HepG2 (cell line): ENCODE measurements around the gene SLC31A2. TPM values are rescaled to one million over a fixed set of nuclear protein-coding genes. Genes with fewer than 3 reads are reported as not detected.
A peak's percentile ranks its signal among the peaks of the same experiment; 100 is the strongest.

Experiments used
- AFF4 ChIP-seq: sonication (generic); formaldehyde crosslinking; IDR thresholded peaks from 2 replicates; pipeline ENCODE4 v1.4.0; 2020; ENCODE audit warnings: missing genetic modification reagents
- ATF3 ChIP-seq: sonication (generic); formaldehyde crosslinking; IDR thresholded peaks from 2 replicates; pipeline ENCODE4 v1.4.0; 2020; ENCODE audit warnings: missing genetic modification reagents
- CEBPG ChIP-seq: IDR thresholded peaks from 2 replicates; pipeline ENCODE4 v1.6.1; 2016
- DR1 ChIP-seq: sonication (generic); formaldehyde crosslinking; IDR thresholded peaks from 2 replicates; pipeline ENCODE4 v1.8.0; 2021; ENCODE audit warnings: mild to moderate bottlenecking, missing genetic modification reagents, inconsistent platforms
- ELF3 ChIP-seq: IDR thresholded peaks from 2 replicates; pipeline ENCODE4 v1.6.1; 2016; ENCODE audit warnings: missing genetic modification reagents, missing compliant biosample characterization
- EP300 ChIP-seq, 3 experiments: sonication (generic) in 1 of 3; formaldehyde crosslinking in 1 of 3; IDR thresholded peaks; 2 replicates each; pipeline versions ENCODE4 v1.5.1 to v1.6.1; 2011 to 2020; ENCODE audit warnings: low read depth in 2 of 3, low read length in 2 of 3, borderline replicate concordance in 1 of 3, improper control_type of control experiment in 1 of 3, mild to moderate bottlenecking in 1 of 3, missing genetic modification reagents in 1 of 3, moderate library complexity in 1 of 3
- GMEB2 ChIP-seq: IDR thresholded peaks from 2 replicates; pipeline ENCODE4 v1.6.1; 2016; ENCODE audit warnings: missing biosample characterization, missing genetic modification reagents, low read depth
- GPBP1L1 ChIP-seq: sonication (generic); formaldehyde crosslinking; IDR thresholded peaks from 2 replicates; pipeline ENCODE4 v1.5.0; 2020; ENCODE audit warnings: mild to moderate bottlenecking, missing genetic modification reagents
- HOXA3 ChIP-seq: sonication (generic); formaldehyde crosslinking; IDR thresholded peaks from 2 replicates; pipeline ENCODE4 v1.5.0; 2020; ENCODE audit warnings: missing genetic modification reagents
- IRX3 ChIP-seq: sonication (generic); formaldehyde crosslinking; IDR thresholded peaks from 2 replicates; pipeline ENCODE4 v1.8.1; 2023; ENCODE audit warnings: mild to moderate bottlenecking, low read depth, missing genetic modification reagents, borderline replicate concordance
- TFAP4 ChIP-seq: sonication (generic); IDR thresholded peaks from 2 replicates; pipeline ENCODE4 v1.6.1; 2016; ENCODE audit warnings: low read depth, borderline replicate concordance
- ZBTB21 ChIP-seq: sonication (generic); formaldehyde crosslinking; IDR thresholded peaks from 2 replicates; pipeline ENCODE4 v1.4.0; 2020; ENCODE audit warnings: missing genetic modification reagents
- ZNF3 ChIP-seq: IDR thresholded peaks from 2 replicates; pipeline ENCODE4 v1.7.0; 2017; ENCODE audit warnings: inconsistent platforms
- ZNF331 ChIP-seq: sonication (generic); formaldehyde crosslinking; IDR thresholded peaks from 2 replicates; pipeline ENCODE4 v1.4.0; 2020; ENCODE audit warnings: missing genetic modification reagents
- ZNF446 ChIP-seq: sonication (generic); formaldehyde crosslinking; IDR thresholded peaks from 2 replicates; pipeline ENCODE4 v1.5.0; 2020; ENCODE audit warnings: mild to moderate bottlenecking, missing genetic modification reagents
- ZNF557 ChIP-seq: sonication (generic); formaldehyde crosslinking; IDR thresholded peaks from 2 replicates; pipeline ENCODE4 v1.4.0; 2020; ENCODE audit warnings: missing genetic modification reagents
- ZNF75D ChIP-seq: sonication (generic); formaldehyde crosslinking; IDR thresholded peaks from 2 replicates; pipeline ENCODE4 v1.8.1; 2023; ENCODE audit warnings: missing genetic modification reagents, mild to moderate bottlenecking, borderline replicate concordance
- polyA plus RNA-seq, 8 experiments: library from polyadenylated mRNA; depleted of rRNA in 3 of 8; stranded (reverse) in 7 of 8; unstranded in 1 of 8; fragments of >200 nt; fragmentation: Illumina TruSeq in 4 of 8; extraction: Trizol in 4 of 8; gene quantifications; 2 replicates each; pipeline versions ENCODE4 v1.2.1 to v1.2.3, GENCODE V29; 2011 to 2016; ENCODE audit warnings: low read depth in 4 of 8, missing spikeins in 1 of 8, mixed read lengths in 1 of 8; ENCODE audit not compliant: insufficient read depth in 1 of 8
- total RNA-seq, 5 experiments: library from RNA; depleted of rRNA; stranded (reverse); fragments of >200 nt; fragmentation: Illumina TruSeq; extraction: Trizol; gene quantifications; 2 replicates each; pipeline ENCODE4 v1.2.3, GENCODE V29; 2016; ENCODE audit warnings: low read depth in 1 of 5
- TF ChIP-seq, protein P1 (sequence below): IDR thresholded peaks from 2 replicates; pipeline ENCODE4 v1.6.1; 2016; ENCODE audit warnings: mild to moderate bottlenecking, missing biosample characterization, missing genetic modification reagents
- TF ChIP-seq, protein P2 (sequence below): sonication (generic); formaldehyde crosslinking; IDR thresholded peaks from 2 replicates; pipeline ENCODE4 v1.9.0; 2022; ENCODE audit warnings: low read depth, missing genetic modification reagents

Gene SLC31A2
- total and polyA plus RNA-seq, 2 of the 13 experiments (the other 11 are each of a cell fraction or from before 2014, with no cell fraction given), result 9.3 to 10.2 TPM

- TF ChIP-seq DR1, result no peak
- no peak for TF ChIP-seq ZNF557 (CRISPR knock-in tag)
- peak; percentile 78 for TF ChIP-seq ELF3 (CRISPR knock-in tag)
- peak; percentile 91 for TF ChIP-seq ZNF3 (CRISPR knock-in tag)
- TF ChIP-seq AFF4, result no peak
- no peak for TF ChIP-seq ZNF446
- TF ChIP-seq ZNF75D, result no peak
- TF ChIP-seq, protein P1, sequence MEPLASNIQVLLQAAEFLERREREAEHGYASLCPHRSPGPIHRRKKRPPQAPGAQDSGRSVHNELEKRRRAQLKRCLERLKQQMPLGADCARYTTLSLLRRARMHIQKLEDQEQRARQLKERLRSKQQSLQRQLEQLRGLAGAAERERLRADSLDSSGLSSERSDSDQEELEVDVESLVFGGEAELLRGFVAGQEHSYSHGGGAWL (CRISPR knock-in tag), result no peak
- peak; percentile 62 for TF ChIP-seq CEBPG (CRISPR knock-in tag)
- no peak for TF ChIP-seq IRX3 (CRISPR knock-in tag)
- TF ChIP-seq, protein P2, sequence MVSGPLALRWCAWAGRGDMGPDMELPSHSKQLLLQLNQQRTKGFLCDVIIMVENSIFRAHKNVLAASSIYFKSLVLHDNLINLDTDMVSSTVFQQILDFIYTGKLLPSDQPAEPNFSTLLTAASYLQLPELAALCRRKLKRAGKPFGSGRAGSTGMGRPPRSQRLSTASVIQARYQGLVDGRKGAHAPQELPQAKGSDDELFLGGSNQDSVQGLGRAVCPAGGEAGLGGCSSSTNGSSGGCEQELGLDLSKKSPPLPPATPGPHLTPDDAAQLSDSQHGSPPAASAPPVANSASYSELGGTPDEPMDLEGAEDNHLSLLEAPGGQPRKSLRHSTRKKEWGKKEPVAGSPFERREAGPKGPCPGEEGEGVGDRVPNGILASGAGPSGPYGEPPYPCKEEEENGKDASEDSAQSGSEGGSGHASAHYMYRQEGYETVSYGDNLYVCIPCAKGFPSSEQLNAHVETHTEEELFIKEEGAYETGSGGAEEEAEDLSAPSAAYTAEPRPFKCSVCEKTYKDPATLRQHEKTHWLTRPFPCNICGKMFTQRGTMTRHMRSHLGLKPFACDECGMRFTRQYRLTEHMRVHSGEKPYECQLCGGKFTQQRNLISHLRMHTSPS (CRISPR knock-in tag), result peak; percentile 72
- peak; percentile 92 for TF ChIP-seq ZNF331
- TF ChIP-seq ATF3 (CRISPR knock-in tag), result 0 out of 2 replicates have a peak, but pooled peaks have one; percentile 31
- TF ChIP-seq GMEB2 (CRISPR knock-in tag), result no peak
- TF ChIP-seq GPBP1L1 (CRISPR knock-in tag), result no peak
- TF ChIP-seq HOXA3 (CRISPR knock-in tag), result no peak
- peak; percentile 73; the same call in 1 of the 2 replicates for TF ChIP-seq TFAP4
- peak; percentile 69 to 83; a peak in 3 of 4 replicates for TF ChIP-seq EP300 (IDR thresholded peaks at IDR 0.05; ENCODE audit: low read depth in 2 of 2, low read length in 2 of 2)
- TF ChIP-seq EP300 (CRISPR knock-in tag; IDR thresholded peaks at IDR 0.05; ENCODE audit: borderline replicate concordance), result peak; percentile 71; the same call in 1 of the 2 replicates
- TF ChIP-seq ZBTB21, result no peak
Measured at GRCh38 chr9:113139225-113139829, 11.5 kb upstream of the SLC31A2 start (continued).
